Measurements from ENCODE around the gene ATF6B. TPM values are rescaled to one million over a fixed set of nuclear protein-coding genes. Genes with fewer than 3 reads are reported as not detected.

ATF6B gene
- total and polyA plus RNA-seq, 2 of the 13 experiments (the other 11 are each of a cell fraction or from before 2014, with no cell fraction given): 18.1 to 44.0 TPM

- 0 out of 2 replicates have a peak, but pooled peaks have one; percentile 29 for TF ChIP-seq PRDM10 (CRISPR knock-in tag; IDR thresholded peaks at IDR 0.05; ENCODE audit: low read depth)
- TF ChIP-seq SAP130 (CRISPR knock-in tag; IDR thresholded peaks at IDR 0.05; ENCODE audit: low read depth): peak; percentile 88
- no peak for TF ChIP-seq REXO4 (CRISPR knock-in tag; IDR thresholded peaks at IDR 0.05; ENCODE audit: borderline replicate concordance)
- no peak for TF ChIP-seq XBP1 (CRISPR knock-in tag; IDR thresholded peaks at IDR 0.05)
- TF ChIP-seq MNT (IDR thresholded peaks at IDR 0.05): peak; percentile 46; the same call in 1 of the 2 replicates
- TF ChIP-seq HMGA1 (CRISPR knock-in tag; conservative IDR thresholded peaks at IDR 0.05): no peak
- TF ChIP-seq TEAD3 (CRISPR knock-in tag; optimal IDR thresholded peaks at IDR 0.05; ENCODE audit: borderline replicate concordance): peak; percentile 39
- TF ChIP-seq REL (CRISPR knock-in tag; conservative IDR thresholded peaks at IDR 0.05): peak; percentile 65; the same call in 1 of the 2 replicates
- no peak for TF ChIP-seq ZNF10 (CRISPR knock-in tag; IDR thresholded peaks at IDR 0.05; ENCODE audit: borderline replicate concordance, low read depth)
- TF ChIP-seq SATB2 (CRISPR knock-in tag; IDR thresholded peaks at IDR 0.05): no peak
- no peak for TF ChIP-seq NR1H2 (CRISPR knock-in tag; IDR thresholded peaks at IDR 0.05; ENCODE audit: borderline replicate concordance, low read depth)
- no peak; the same call in 1 of the 2 replicates for TF ChIP-seq ZNF598 (CRISPR knock-in tag; IDR thresholded peaks at IDR 0.05; ENCODE audit: borderline replicate concordance)
- TF ChIP-seq IRF9 (CRISPR knock-in tag; IDR thresholded peaks at IDR 0.05; ENCODE audit: borderline replicate concordance): peak; percentile 75; the same call in 1 of the 2 replicates
- 0 out of 2 replicates have a peak, but pooled peaks have one; percentile 59 for TF ChIP-seq ZNF749 (CRISPR knock-in tag; IDR thresholded peaks at IDR 0.05; ENCODE audit: borderline replicate concordance)
- TF ChIP-seq ZBTB1 (CRISPR knock-in tag; IDR thresholded peaks at IDR 0.05; ENCODE audit: borderline replicate concordance): no peak
- TF ChIP-seq SSRP1 (CRISPR knock-in tag; IDR thresholded peaks at IDR 0.05): 0 out of 2 replicates have a peak, but pooled peaks have one; percentile 41
- TF ChIP-seq NFE2 (CRISPR knock-in tag; IDR thresholded peaks at IDR 0.05): no peak
- TF ChIP-seq, protein P1, sequence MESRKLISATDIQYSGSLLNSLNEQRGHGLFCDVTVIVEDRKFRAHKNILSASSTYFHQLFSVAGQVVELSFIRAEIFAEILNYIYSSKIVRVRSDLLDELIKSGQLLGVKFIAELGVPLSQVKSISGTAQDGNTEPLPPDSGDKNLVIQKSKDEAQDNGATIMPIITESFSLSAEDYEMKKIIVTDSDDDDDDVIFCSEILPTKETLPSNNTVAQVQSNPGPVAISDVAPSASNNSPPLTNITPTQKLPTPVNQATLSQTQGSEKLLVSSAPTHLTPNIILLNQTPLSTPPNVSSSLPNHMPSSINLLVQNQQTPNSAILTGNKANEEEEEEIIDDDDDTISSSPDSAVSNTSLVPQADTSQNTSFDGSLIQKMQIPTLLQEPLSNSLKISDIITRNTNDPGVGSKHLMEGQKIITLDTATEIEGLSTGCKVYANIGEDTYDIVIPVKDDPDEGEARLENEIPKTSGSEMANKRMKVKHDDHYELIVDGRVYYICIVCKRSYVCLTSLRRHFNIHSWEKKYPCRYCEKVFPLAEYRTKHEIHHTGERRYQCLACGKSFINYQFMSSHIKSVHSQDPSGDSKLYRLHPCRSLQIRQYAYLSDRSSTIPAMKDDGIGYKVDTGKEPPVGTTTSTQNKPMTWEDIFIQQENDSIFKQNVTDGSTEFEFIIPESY (CRISPR knock-in tag; IDR thresholded peaks at IDR 0.05): no peak; the same call in 1 of the 2 replicates
- TF ChIP-seq, protein P2, sequence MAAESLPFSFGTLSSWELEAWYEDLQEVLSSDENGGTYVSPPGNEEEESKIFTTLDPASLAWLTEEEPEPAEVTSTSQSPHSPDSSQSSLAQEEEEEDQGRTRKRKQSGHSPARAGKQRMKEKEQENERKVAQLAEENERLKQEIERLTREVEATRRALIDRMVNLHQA (CRISPR knock-in tag; IDR thresholded peaks at IDR 0.05): no peak
- TF ChIP-seq TAF1 (CRISPR knock-in tag; IDR thresholded peaks at IDR 0.05): peak; percentile 87
Observed at GRCh38 chr6:32127717-32128592, at the start of gene ATF6B (continued).

All from HepG2 (cell line).